ENCODE data around the gene PRKN. TPM values are rescaled to one million over a fixed set of nuclear protein-coding genes. Genes with fewer than 3 reads are reported as not detected.

The PRKN gene
- total RNA-seq, 4 donors from 2014 or later = 4.5 to 12.3 (median 9.0) TPM

- Histone ChIP-seq H3K4me3 (no peak overlapping the region), H3K4me1 (no peaks in the 10 kb centered on the region), H3K36me3 (no peaks in the 10 kb centered on the region), H3K27ac (no peak overlapping the region), H3K27me3 (no peaks in the 10 kb centered on the region), H3K9me3 (no peaks in the 10 kb centered on the region)
- WGBS, 2 donors (ENCODE audit: low coverage in 1 of 2) = 57% methylated on average over 1 of the region's 1 CpG; no CpG with 5 or more reads in 1 of the 2 donors
- in situ Hi-C loops (cut with MboI; ENCODE audit: low pct_ligation_motif_present in 1 of 4, low pct_unique_long_range_greater_than_20kb in 1 of 4, low sequenced_read_pairs in 3 of 4) (loop anchor here in 1 of 4 donors (25.0 kb wide), 1 partner anchor 1325 kb away; no protein-coding TSS in a partner anchor), intact Hi-C loops (cut with DNase I; ENCODE audit: low total_unique reads) (no loop called here)
- TF ChIP-seq POLR2A (IDR thresholded peaks at IDR 0.05) (no peak), CTCF (IDR thresholded peaks at IDR 0.05) (peak in 3 of 5 experiments; percentile 9 to 24 (median 19))
- no peak for DNase-seq
Measured at GRCh38 chr6:162736961-162737360, 9.4 kb upstream of the PRKN start.

GRCh38 chr6:162733489-162733888 lies 5.9 kb upstream of the PRKN start:
- H3K27ac ChIP-seq = no peak overlapping the region
- no peaks in the 10 kb centered on the region for H3K36me3 ChIP-seq
- H3K9me3 ChIP-seq = no peaks in the 10 kb centered on the region
- whole genome bisulfite sequencing, 2 donors (ENCODE audit: low coverage in 1 of 2) = 62 to 69% methylated on average over 4 of the region's 4 CpGs
- no peak for DNase-seq
- no peaks in the 10 kb centered on the region for H3K4me1 ChIP-seq
- H3K27me3 ChIP-seq = no peaks in the 10 kb centered on the region
- intact Hi-C loops (cut with DNase I; ENCODE audit: low total_unique reads) (no loop called here), in situ Hi-C loops (cut with MboI; ENCODE audit: low pct_ligation_motif_present in 1 of 4, low pct_unique_long_range_greater_than_20kb in 1 of 4, low sequenced_read_pairs in 3 of 4) (loop anchor here in 1 of 4 donors (25.0 kb wide), 1 partner anchor 1321 kb away; no protein-coding TSS in a partner anchor)
- TF ChIP-seq CTCF (IDR thresholded peaks at IDR 0.05) = no peak
- TF ChIP-seq POLR2AphosphoS5 (IDR thresholded peaks at IDR 0.05) = no peak
- no peak for TF ChIP-seq EP300 (IDR thresholded peaks at IDR 0.05; ENCODE audit: low read depth)
- TF ChIP-seq POLR2A (IDR thresholded peaks at IDR 0.05) = no peak
- no peak overlapping the region for H3K4me3 ChIP-seq

GRCh38 chr6:162730502-162730901 lies 2.9 kb upstream of the PRKN start:
- H3K4me3 ChIP-seq = no peak overlapping the region
- peaks cover 0 to 15% (median 2%) of the 10 kb centered on the region in 4 donors for H3K4me1 ChIP-seq
- H3K27ac ChIP-seq = no peak overlapping the region
- WGBS, 2 donors (ENCODE audit: low coverage in 1 of 2) = 97 to 100% methylated on average over 1 of the region's 1 CpG
- in situ Hi-C loops (cut with MboI; ENCODE audit: low pct_ligation_motif_present in 1 of 4, low pct_unique_long_range_greater_than_20kb in 1 of 4, low sequenced_read_pairs in 3 of 4) = loop anchor here in 1 of 4 donors (25.0 kb wide), 1 partner anchor 1318 kb away; no protein-coding TSS in a partner anchor
- no peaks in the 10 kb centered on the region for H3K9me3 ChIP-seq
- no peaks in the 10 kb centered on the region for H3K36me3 ChIP-seq
- intact Hi-C loops (cut with DNase I; ENCODE audit: low total_unique reads) = no loop called here
- DNase-seq = no peak
- H3K27me3 ChIP-seq = no peaks in the 10 kb centered on the region
- TF ChIP-seq POLR2A (IDR thresholded peaks at IDR 0.05) (no peak), POLR2AphosphoS5 (IDR thresholded peaks at IDR 0.05) (no peak), EP300 (IDR thresholded peaks at IDR 0.05; ENCODE audit: low read depth) (no peak), CTCF (IDR thresholded peaks at IDR 0.05) (no peak)

DNA sequence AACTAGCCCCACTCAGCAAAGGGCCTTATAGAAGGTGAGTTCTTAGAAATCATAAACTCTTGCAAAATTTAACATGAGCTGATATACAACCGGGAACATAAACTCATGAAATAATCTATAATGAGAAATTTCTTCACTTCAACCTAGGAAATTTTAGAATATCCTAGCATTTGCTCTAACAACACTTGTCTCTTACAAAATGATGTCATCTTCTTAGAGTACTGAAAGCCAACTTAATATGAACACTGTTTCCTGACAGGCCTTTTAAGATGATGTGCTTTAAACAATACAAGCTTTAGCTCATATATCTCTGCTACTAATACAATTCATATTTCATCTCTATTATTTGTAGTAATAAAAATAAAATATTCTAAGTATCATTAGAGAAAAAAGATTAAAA lies 1.1 kb upstream of the PRKN start:
- H3K27me3 ChIP-seq = no peaks in the 10 kb centered on the region
- peaks cover 0 to 30% (median 11%) of the 10 kb centered on the region in 4 donors for H3K4me1 ChIP-seq
- peak overlapping the region in 3 of 4 donors; percentile 61 to 93 (median 91) for H3K27ac ChIP-seq
- no peaks in the 10 kb centered on the region for H3K36me3 ChIP-seq
- no peak for TF ChIP-seq EP300 (IDR thresholded peaks at IDR 0.05; ENCODE audit: low read depth)
- TF ChIP-seq POLR2AphosphoS5 (IDR thresholded peaks at IDR 0.05) = no peak
- no peak for TF ChIP-seq CTCF (IDR thresholded peaks at IDR 0.05)
- no peak for TF ChIP-seq POLR2A (IDR thresholded peaks at IDR 0.05)
- 60 to 88% methylated on average over 1 of the region's 1 CpG for WGBS, 2 donors (ENCODE audit: low coverage in 1 of 2)
- H3K4me3 ChIP-seq = no peak overlapping the region
- H3K9me3 ChIP-seq = no peaks in the 10 kb centered on the region
- in situ Hi-C loops (cut with MboI; ENCODE audit: low pct_ligation_motif_present in 1 of 4, low pct_unique_long_range_greater_than_20kb in 1 of 4, low sequenced_read_pairs in 3 of 4) (loop anchor here in 1 of 4 donors (25.0 kb wide), 1 partner anchor 1316 kb away; no protein-coding TSS in a partner anchor), intact Hi-C loops (cut with DNase I; ENCODE audit: low total_unique reads) (no loop called here)
- no peak for DNase-seq
